GM18520 (cell line): Measurements from ENCODE around the gene S1PR5.

Experiments used
- ATAC-seq: cut with Tn5 transposase; IDR thresholded peaks from one replicate; pipeline ENCODE4 v1.9.1; 2021; ENCODE audit not compliant: unreplicated experiment

Gene S1PR5

DNA sequence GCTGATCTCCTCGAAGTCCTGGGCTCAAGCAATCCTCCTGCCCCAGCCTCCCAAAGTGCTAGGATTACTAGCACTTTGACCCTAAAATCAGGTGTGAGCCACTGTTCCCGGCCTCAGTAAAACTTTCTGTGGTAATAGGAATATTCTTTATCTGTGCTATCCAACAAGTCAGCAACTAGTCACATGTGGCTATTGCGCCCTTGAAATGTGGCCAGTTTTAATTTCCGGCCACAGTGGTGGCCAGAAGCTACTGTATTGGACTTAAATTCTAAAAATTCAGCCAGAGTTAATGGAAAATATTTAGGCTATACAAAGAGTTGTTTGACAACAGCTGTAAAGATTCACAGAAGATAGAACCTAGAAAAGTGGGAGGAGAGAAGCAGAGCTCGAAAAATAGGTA lies 44.1 kb downstream of the S1PR5 start:
- no peak for ATAC-seq

GRCh38 chr19:10471909-10472308 lies 45.3 kb downstream of the S1PR5 start:
- no peak for ATAC-seq

- no peak for ATAC-seq
Observed at GRCh38 chr19:10468133-10468532, 49.1 kb downstream of the S1PR5 start.

- ATAC-seq = no peak
Observed at GRCh38 chr19:10467104-10467706, 50.0 kb downstream of the S1PR5 start.

DNA sequence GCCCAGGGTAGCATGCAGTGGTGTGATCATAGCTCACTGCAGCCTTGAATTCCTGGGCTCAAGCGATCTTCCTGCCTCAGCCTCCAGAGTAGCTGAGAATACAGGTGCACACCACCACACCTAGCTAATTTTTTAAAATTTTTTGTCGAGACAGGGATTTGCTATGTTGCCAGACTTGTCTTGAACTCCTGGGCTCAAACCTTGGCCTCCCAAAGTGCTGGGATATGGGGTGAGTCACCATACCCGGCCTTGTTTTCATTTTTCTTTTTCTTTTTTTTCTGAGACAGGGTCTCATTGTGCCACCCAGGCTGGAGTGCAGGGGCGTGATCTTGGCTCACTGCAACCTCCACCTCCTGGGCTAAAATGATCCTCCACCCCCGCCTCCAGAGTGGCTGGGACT lies 52.8 kb downstream of the S1PR5 start:
- no peak for ATAC-seq
